H9 (cell line): ENCODE results near the gene ALMS1. TPM values are rescaled to one million over a fixed set of nuclear protein-coding genes. Genes with fewer than 3 reads are reported as not detected.
"Not testable (repeated sequence)": the region's sequence is repeated elsewhere in the genome, so short reads cannot be mapped to it uniquely, and the experiment has no call there.

ENCODE experiments used
- DNase-seq: peaks from one replicate; pipeline ENCODE4 v3.0.0-alpha.2; 2017
- H2AFZ ChIP-seq: one replicate; pipeline ENCODE4 v1.6.1; 2013; ENCODE audit warnings: mild to moderate bottlenecking, low read length, control low read depth, moderate library complexity
- H2AK5ac ChIP-seq: 2 replicates; pipeline ENCODE4 v1.6.1; 2013; ENCODE audit warnings: low read length, control low read depth, mixed read lengths; ENCODE audit not compliant: insufficient read length
- H2BK120ac ChIP-seq: one replicate; pipeline ENCODE4 v1.6.1; 2013; ENCODE audit warnings: low read depth, mild to moderate bottlenecking, low read length, control low read depth, inconsistent platforms; ENCODE audit not compliant: poor library complexity, severe bottlenecking
- H2BK12ac ChIP-seq: 2 replicates; pipeline ENCODE4 v1.6.1; 2013; ENCODE audit warnings: low read length, control low read depth, mixed read lengths, low read depth; ENCODE audit not compliant: insufficient read length
- H2BK15ac ChIP-seq: 2 replicates; pipeline ENCODE4 v1.6.1; 2013; ENCODE audit warnings: low read depth, low read length, control low read depth
- H2BK20ac ChIP-seq: one replicate; pipeline ENCODE4 v1.6.1; 2013; ENCODE audit warnings: low read depth, mild to moderate bottlenecking, low read length, control low read depth, inconsistent platforms; ENCODE audit not compliant: poor library complexity, severe bottlenecking
- H2BK5ac ChIP-seq: 2 replicates; pipeline ENCODE4 v1.6.1; 2013; ENCODE audit warnings: low read length, control low read depth, mixed read lengths; ENCODE audit not compliant: insufficient read length
- H3K14ac ChIP-seq: 2 replicates; pipeline ENCODE4 v1.6.1; 2013; ENCODE audit warnings: low read length, control low read depth; ENCODE audit not compliant: insufficient read depth
- H3K18ac ChIP-seq: 2 replicates; pipeline ENCODE4 v1.6.1; 2013; ENCODE audit warnings: low read depth, mild to moderate bottlenecking, mixed read lengths, low read length, control low read depth; ENCODE audit not compliant: insufficient read length
- H3K23ac ChIP-seq: 2 replicates; pipeline ENCODE4 v1.6.1; 2013; ENCODE audit warnings: low read length, control low read depth, mixed read lengths, low read depth; ENCODE audit not compliant: insufficient read length
- H3K23me2 ChIP-seq: 2 replicates; pipeline ENCODE4 v1.6.1; 2013; ENCODE audit warnings: low read depth, mild to moderate bottlenecking, mixed read lengths, low read length, control low read depth; ENCODE audit not compliant: insufficient read length, poor library complexity, severe bottlenecking
- H3K27ac ChIP-seq: 2 replicates; pipeline ENCODE4 v1.5.1; 2013; ENCODE audit warnings: low read length, control low read depth, mixed read lengths, low read depth; ENCODE audit not compliant: insufficient read length
- H3K27me3 ChIP-seq: 2 replicates; pipeline ENCODE4 v1.6.1; 2013; ENCODE audit warnings: low read length, control low read depth, inconsistent platforms; ENCODE audit not compliant: insufficient read depth
- H3K4ac ChIP-seq: 2 replicates; pipeline ENCODE4 v1.6.1; 2013; ENCODE audit warnings: low read depth, mild to moderate bottlenecking, control low read depth, inconsistent platforms, low read length, moderate library complexity
- H3K4me1 ChIP-seq: 2 replicates; pipeline ENCODE4 v1.6.1; 2013; ENCODE audit warnings: low read length, control low read depth, inconsistent platforms; ENCODE audit not compliant: insufficient read depth
- H3K4me2 ChIP-seq: 2 replicates; pipeline ENCODE4 v1.6.1; 2013; ENCODE audit warnings: low read length, control low read depth, mixed read lengths; ENCODE audit not compliant: insufficient read length, insufficient read depth
- H3K56ac ChIP-seq: 2 replicates; pipeline ENCODE4 v1.6.1; 2013; ENCODE audit warnings: low read depth, mild to moderate bottlenecking, mixed read lengths, low read length, control low read depth; ENCODE audit not compliant: insufficient read length
- H3K79me1 ChIP-seq: 2 replicates; pipeline ENCODE4 v1.6.1; 2013; ENCODE audit warnings: low read depth, mild to moderate bottlenecking, moderate library complexity, low read length, control low read depth, inconsistent platforms; ENCODE audit not compliant: insufficient read depth, poor library complexity, severe bottlenecking
- H3K79me2 ChIP-seq: 2 replicates; pipeline ENCODE4 v1.6.1; 2013; ENCODE audit warnings: low read length, control low read depth, inconsistent platforms; ENCODE audit not compliant: insufficient read depth
- H3K9ac ChIP-seq: 2 replicates; pipeline ENCODE4 v1.6.1; 2013; ENCODE audit warnings: low read length, control low read depth, mixed read lengths; ENCODE audit not compliant: insufficient read length; ENCODE audit errors: extremely low read depth
- H3K9me3 ChIP-seq: one replicate; pipeline ENCODE4 v1.6.1; 2013; ENCODE audit warnings: low read depth, low read length, inconsistent platforms; ENCODE audit not compliant: control insufficient read depth
- H3T11ph ChIP-seq: one replicate; pipeline ENCODE4 v1.6.1; 2013; ENCODE audit warnings: mild to moderate bottlenecking, low read length, control low read depth, inconsistent platforms
- H4K20me1 ChIP-seq: one replicate; pipeline ENCODE4 v1.6.1; 2013; ENCODE audit not compliant: control insufficient read depth, insufficient read length, insufficient read depth
- H4K5ac ChIP-seq: 2 replicates; pipeline ENCODE4 v1.6.1; 2013; ENCODE audit warnings: low read depth, mild to moderate bottlenecking, mixed read lengths, low read length, control low read depth; ENCODE audit not compliant: insufficient read length
- H4K8ac ChIP-seq: replicated peaks from 2 replicates; pipeline ENCODE4 v1.6.1; 2013; ENCODE audit warnings: low read length, control low read depth, mixed read lengths, low read depth; ENCODE audit not compliant: insufficient read length
- H4K91ac ChIP-seq: 2 replicates; pipeline ENCODE4 v1.6.1; 2013; ENCODE audit warnings: low read depth, mild to moderate bottlenecking, moderate library complexity, mixed read lengths, low read length, control low read depth; ENCODE audit not compliant: insufficient read length
- H3K27ac Mint-ChIP-seq, 3 experiments: 2 replicates in 2 of 3; 3 replicates in 1 of 3; pipeline ENCODE4 v1.8.0; 2020 to 2021; ENCODE audit warnings: mixed read lengths in 3 of 3, mild to moderate bottlenecking in 1 of 3, moderate library complexity in 1 of 3
- H3K27me3 Mint-ChIP-seq: 2 replicates; pipeline ENCODE4 v1.8.0; 2021; ENCODE audit warnings: low read depth, mild to moderate bottlenecking, moderate library complexity, mixed read lengths
- H3K36me3 Mint-ChIP-seq, 3 experiments: 2 replicates in 2 of 3; 3 replicates in 1 of 3; pipeline ENCODE4 v1.8.0; 2020 to 2021; ENCODE audit warnings: low read depth in 3 of 3, mixed read lengths in 3 of 3; ENCODE audit not compliant: insufficient read depth in 1 of 3
- H3K4me1 Mint-ChIP-seq, 2 experiments: 2 replicates each; pipeline ENCODE4 v1.8.0; 2020; ENCODE audit warnings: mixed read lengths in 2 of 2
- H3K4me3 Mint-ChIP-seq, 2 experiments: 2 replicates in 1 of 2; 3 replicates in 1 of 2; pipeline ENCODE4 v1.8.0; 2020 to 2021; ENCODE audit warnings: mild to moderate bottlenecking in 2 of 2, mixed read lengths in 2 of 2, moderate library complexity in 1 of 2
- H3K9me3 Mint-ChIP-seq, 2 experiments: 2 replicates in 1 of 2; 3 replicates in 1 of 2; pipeline ENCODE4 v1.8.0; 2020; ENCODE audit warnings: mild to moderate bottlenecking in 2 of 2, mixed read lengths in 2 of 2, moderate library complexity in 1 of 2
- WGBS: extraction: QIAGEN DNeasy Blood & Tissue Kit; methylation state at CpG from one replicate; pipeline ENCODE4 v1.1.7; 2013; ENCODE audit warnings: missing lambda C conversion rate, low lambda C conversion rate, mixed read lengths; ENCODE audit not compliant: insufficient read length; ENCODE audit errors: extremely low coverage; 5-methylcytosine and 5-hydroxymethylcytosine counted together
- total RNA-seq: library from RNA; stranded (reverse); gene quantifications from 2 replicates; pipeline ENCODE4 v1.2.1, GENCODE V29; 2021
- TF ChIP-seq, protein P1 (sequence below): fragments of 200-600 bp; sonication (generic); conservative IDR thresholded peaks from 3 replicates; pipeline ENCODE4 v1.8.0; 2021; ENCODE audit warnings: antibody characterized with exemption, mild to moderate bottlenecking

Gene ALMS1
- total RNA-seq, 1 experiment from 2014 or later, result 36.2 TPM

- Histone ChIP-seq H2BK15ac (no peak overlapping the region), H3K56ac (no peak overlapping the region), H2BK120ac (no peak overlapping the region), H3K23ac (no peak overlapping the region), H3K27me3 (no peaks in the 10 kb centered on the region), H2BK12ac (no peak overlapping the region), H4K8ac (no peak overlapping the region), H3K27ac (no peak overlapping the region), H3K4me2 (no peak overlapping the region), H2BK5ac (no peak overlapping the region), H4K20me1 (no peaks in the 10 kb centered on the region), H3K9ac (no peak overlapping the region), H2AFZ (no peak overlapping the region), H3K9me3 (no peaks in the 10 kb centered on the region), H4K5ac (no peak overlapping the region), H3K4me1 (no peaks in the 10 kb centered on the region), H4K91ac (no peak overlapping the region), H3K79me2 (no peaks in the 10 kb centered on the region), H2BK20ac (no peak overlapping the region), H3K23me2 (no peaks in the 10 kb centered on the region), H2AK5ac (no peak overlapping the region), H3K14ac (no peak overlapping the region), H3K18ac (no peak overlapping the region), H3K4ac (no peak overlapping the region), H3T11ph (no peak overlapping the region), H3K79me1 (no peaks in the 10 kb centered on the region)
- no CpG with 5 or more reads among the region's 5 CpGs for WGBS
- TF ChIP-seq, protein P1, sequence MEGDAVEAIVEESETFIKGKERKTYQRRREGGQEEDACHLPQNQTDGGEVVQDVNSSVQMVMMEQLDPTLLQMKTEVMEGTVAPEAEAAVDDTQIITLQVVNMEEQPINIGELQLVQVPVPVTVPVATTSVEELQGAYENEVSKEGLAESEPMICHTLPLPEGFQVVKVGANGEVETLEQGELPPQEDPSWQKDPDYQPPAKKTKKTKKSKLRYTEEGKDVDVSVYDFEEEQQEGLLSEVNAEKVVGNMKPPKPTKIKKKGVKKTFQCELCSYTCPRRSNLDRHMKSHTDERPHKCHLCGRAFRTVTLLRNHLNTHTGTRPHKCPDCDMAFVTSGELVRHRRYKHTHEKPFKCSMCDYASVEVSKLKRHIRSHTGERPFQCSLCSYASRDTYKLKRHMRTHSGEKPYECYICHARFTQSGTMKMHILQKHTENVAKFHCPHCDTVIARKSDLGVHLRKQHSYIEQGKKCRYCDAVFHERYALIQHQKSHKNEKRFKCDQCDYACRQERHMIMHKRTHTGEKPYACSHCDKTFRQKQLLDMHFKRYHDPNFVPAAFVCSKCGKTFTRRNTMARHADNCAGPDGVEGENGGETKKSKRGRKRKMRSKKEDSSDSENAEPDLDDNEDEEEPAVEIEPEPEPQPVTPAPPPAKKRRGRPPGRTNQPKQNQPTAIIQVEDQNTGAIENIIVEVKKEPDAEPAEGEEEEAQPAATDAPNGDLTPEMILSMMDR, result no peak
- no peak overlapping the region for H3K4me3 Mint-ChIP-seq
- H3K4me1 Mint-ChIP-seq, result no peaks in the 10 kb centered on the region
- DNase-seq, result no peak
- H3K9me3 Mint-ChIP-seq, result no peaks in the 10 kb centered on the region
- peaks cover 17% of the 10 kb centered on the region for H3K27me3 Mint-ChIP-seq
- no peak overlapping the region for H3K27ac Mint-ChIP-seq
- H3K36me3 Mint-ChIP-seq, result no peaks in the 10 kb centered on the region
Measured at GRCh38 chr2:73343992-73344391, 41.6 kb upstream of the ALMS1 start.

DNA sequence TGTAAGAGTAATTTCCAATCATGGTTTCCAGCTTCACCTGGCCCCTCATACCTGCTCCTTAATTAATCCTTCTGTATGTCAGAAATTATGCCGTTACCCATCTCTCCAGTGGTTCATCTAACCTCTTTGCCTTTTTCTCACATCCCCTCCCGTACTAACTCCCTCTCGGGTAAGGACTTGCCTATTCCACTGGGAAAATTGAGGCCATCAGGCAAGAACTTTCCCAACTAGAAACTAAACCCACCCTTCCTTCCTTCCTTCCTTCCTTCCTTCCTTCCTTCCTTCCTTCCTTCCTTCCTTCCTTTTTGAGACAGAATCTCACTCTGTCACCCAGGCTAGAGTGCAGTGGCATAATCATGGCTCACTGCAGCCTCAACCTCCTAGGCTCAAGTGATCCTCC is 40.9 kb upstream of the ALMS1 start:
- not testable (repeated sequence) for H3K27ac ChIP-seq, H4K91ac ChIP-seq, H3K9me3 Mint-ChIP-seq, H3K27ac Mint-ChIP-seq, H2BK15ac ChIP-seq, H3K23me2 ChIP-seq, H3K4me1 ChIP-seq, H2BK12ac ChIP-seq, H3K4me1 Mint-ChIP-seq, H3K56ac ChIP-seq, DNase-seq, H3K23ac ChIP-seq, H3K18ac ChIP-seq, H2BK5ac ChIP-seq, H3K79me1 ChIP-seq, H3K14ac ChIP-seq, H2AK5ac ChIP-seq, H3K79me2 ChIP-seq, H3K9me3 ChIP-seq, H3K27me3 ChIP-seq, H4K20me1 ChIP-seq, H3K4me3 Mint-ChIP-seq, H4K8ac ChIP-seq, H3K9ac ChIP-seq, H3K4ac ChIP-seq, H2BK120ac ChIP-seq, H2BK20ac ChIP-seq, H3T11ph ChIP-seq, H4K5ac ChIP-seq, H2AFZ ChIP-seq, H3K36me3 Mint-ChIP-seq, H3K4me2 ChIP-seq
- peaks cover 15% of the 10 kb centered on the region for H3K27me3 Mint-ChIP-seq
- WGBS, result no CpG with 5 or more reads among the region's 3 CpGs
